H1 (cell line): ENCODE measurements around the gene PLG. TPM values are rescaled to one million over a fixed set of nuclear protein-coding genes. Genes with fewer than 3 reads are reported as not detected.
A peak's percentile ranks its signal among the peaks of the same experiment; 100 is the strongest.

Source experiments
- CTCF ChIA-PET: fragments of 300-600 bp; sonication (Branson Sonifier 250); formaldehyde crosslinking; loops from one replicate; lab custom pipeline; 2021; ENCODE audit not compliant: partially characterized antibody; lab: Charles Lee
- POLR2A ChIA-PET: fragments of 300-600 bp; sonication (Branson Sonifier 250); formaldehyde crosslinking; loops from one replicate; lab custom pipeline; 2021; ENCODE audit warnings: inconsistent platforms; ENCODE audit not compliant: partially characterized antibody; lab: Charles Lee
- DNase-seq, 2 experiments: peaks; one replicate each; pipeline versions ENCODE4 v3.0.0 to v3.0.0-alpha.2; 2010 to 2022; ENCODE audit warnings: low spot score in 2 of 2, low read depth in 1 of 2, mixed read lengths in 1 of 2
- FAIRE-seq: peaks from 2 replicates; lab custom pipeline; 2011; peaks lifted over from hg19 to GRCh38; lab: Jason Lieb, UNC
- H2AFZ ChIP-seq: 2 replicates; pipeline ENCODE4 v1.8.1; 2012; ENCODE audit warnings: low read length, inconsistent platforms
- H2AK5ac ChIP-seq: 2 replicates; pipeline ENCODE4 v1.6.1; 2013; ENCODE audit warnings: low read depth, low read length
- H2BK120ac ChIP-seq: replicated peaks from 2 replicates; pipeline ENCODE3; 2013; ENCODE audit warnings: low read depth, low read length, inconsistent platforms
- H2BK12ac ChIP-seq: 2 replicates; pipeline ENCODE4 v1.6.1; 2013; ENCODE audit warnings: low read depth, low read length
- H2BK15ac ChIP-seq: 2 replicates; pipeline ENCODE4 v1.6.1; 2013; ENCODE audit warnings: low read length
- H2BK20ac ChIP-seq: 2 replicates; pipeline ENCODE4 v1.6.1; 2013; ENCODE audit warnings: low read length
- H2BK5ac ChIP-seq: 2 replicates; pipeline ENCODE4 v1.6.1; 2013; ENCODE audit warnings: low read depth, low read length
- H3K14ac ChIP-seq: 2 replicates; pipeline ENCODE4 v1.6.1; 2013; ENCODE audit warnings: inconsistent platforms; ENCODE audit not compliant: insufficient read length
- H3K18ac ChIP-seq: 2 replicates; pipeline ENCODE4 v1.6.1; 2013; ENCODE audit warnings: low read length; ENCODE audit errors: extremely low read depth
- H3K23ac ChIP-seq: 2 replicates; pipeline ENCODE4 v1.6.1; 2013; ENCODE audit warnings: inconsistent platforms; ENCODE audit not compliant: insufficient read length
- H3K23me2 ChIP-seq: 2 replicates; pipeline ENCODE4 v1.6.1; 2013; ENCODE audit warnings: low read depth, low read length
- H3K27ac ChIP-seq: 2 replicates; pipeline ENCODE4 v1.6.1; 2011; ENCODE audit warnings: low read depth, low read length, inconsistent platforms
- H3K27me3 ChIP-seq, 4 experiments: replicated peaks in 1 of 4; 1 replicate in 1 of 4; 2 replicates in 3 of 4; pipeline versions ENCODE4 v1.6.1 to v1.8.1; 2011 to 2013; ENCODE audit warnings: low read length in 3 of 4, mild to moderate bottlenecking in 3 of 4, inconsistent platforms in 2 of 4, mixed read lengths in 2 of 4, moderate library complexity in 1 of 4; ENCODE audit not compliant: control insufficient read depth in 3 of 4, insufficient read depth in 3 of 4; ENCODE audit errors: extremely low read depth in 1 of 4
- H3K36me3 ChIP-seq, 4 experiments: 2 replicates each; pipeline versions ENCODE4 v1.6.1 to v1.8.1; 2011 to 2013; ENCODE audit warnings: mild to moderate bottlenecking in 4 of 4, low read length in 3 of 4, moderate library complexity in 2 of 4, control low read depth in 1 of 4, inconsistent platforms in 1 of 4; ENCODE audit not compliant: insufficient read depth in 4 of 4, control insufficient read depth in 2 of 4
- H3K4ac ChIP-seq: replicated peaks from 2 replicates; pipeline ENCODE3; 2013; ENCODE audit warnings: low read length, low read depth, mixed read lengths, inconsistent platforms; ENCODE audit not compliant: insufficient read length
- H3K4me1 ChIP-seq, 4 experiments: replicated peaks in 1 of 4; 1 replicate in 1 of 4; 2 replicates in 3 of 4; pipeline versions ENCODE4 v1.6.1 to v1.8.1; 2011 to 2013; ENCODE audit warnings: low read length in 3 of 4, inconsistent platforms in 2 of 4, mixed read lengths in 1 of 4; ENCODE audit not compliant: insufficient read depth in 4 of 4, control insufficient read depth in 3 of 4
- H3K4me2 ChIP-seq, 2 experiments: 2 replicates each; pipeline versions ENCODE4 v1.6.1 to v1.8.1; 2011 to 2013; ENCODE audit warnings: low read depth in 2 of 2, low read length in 2 of 2, control low read depth in 1 of 2, inconsistent platforms in 1 of 2, mild to moderate bottlenecking in 1 of 2; ENCODE audit not compliant: insufficient read depth in 1 of 2
- H3K4me3 ChIP-seq, 4 experiments: fragments of 200-600, 300-600 bp in 1 of 4; sonication (generic), shearing (Covaris generic), sonication (Bioruptor Twin) in 1 of 4; 2 replicates each; pipeline versions ENCODE4 v1.5.1 to v1.8.1; 2011 to 2016; ENCODE audit warnings: low read length in 4 of 4, low read depth in 3 of 4, control low read depth in 2 of 4, inconsistent platforms in 2 of 4, mild to moderate bottlenecking in 2 of 4, mixed read lengths in 1 of 4, moderate library complexity in 1 of 4; ENCODE audit not compliant: insufficient read depth in 2 of 4; ENCODE audit errors: extremely low read depth in 1 of 4
- H3K56ac ChIP-seq: replicated peaks from 2 replicates; pipeline ENCODE3; 2013; ENCODE audit warnings: low read depth, mild to moderate bottlenecking, mixed read lengths, low read length, inconsistent platforms; ENCODE audit not compliant: insufficient read length
- H3K79me1 ChIP-seq: 2 replicates; pipeline ENCODE4 v1.6.1; 2013; ENCODE audit warnings: low read depth, low read length, control low read depth
- H3K79me2 ChIP-seq, 2 experiments: 2 replicates each; pipeline versions ENCODE4 v1.6.1 to v1.8.1; 2012 to 2013; ENCODE audit warnings: low read length in 2 of 2, mild to moderate bottlenecking in 2 of 2, inconsistent platforms in 1 of 2; ENCODE audit not compliant: insufficient read depth in 2 of 2, control insufficient read depth in 1 of 2
- H3K9ac ChIP-seq, 4 experiments: replicated peaks in 1 of 4; 1 replicate in 1 of 4; 2 replicates in 3 of 4; pipeline versions ENCODE4 v1.6.1 to v1.8.1; 2011 to 2013; ENCODE audit warnings: low read depth in 3 of 4, low read length in 3 of 4, control low read depth in 2 of 4, mild to moderate bottlenecking in 2 of 4, moderate library complexity in 2 of 4, inconsistent platforms in 1 of 4; ENCODE audit errors: extremely low read depth in 1 of 4
- H3K9me3 ChIP-seq, 2 experiments: 2 replicates each; pipeline versions ENCODE4 v1.6.1 to v1.8.1; 2012 to 2013; ENCODE audit warnings: mild to moderate bottlenecking in 2 of 2, moderate library complexity in 2 of 2, control low read depth in 1 of 2, inconsistent platforms in 1 of 2, low read depth in 1 of 2, low read length in 1 of 2, mixed read lengths in 1 of 2; ENCODE audit not compliant: insufficient read depth in 2 of 2
- H4K20me1 ChIP-seq, 2 experiments: replicated peaks in 1 of 2; 2 replicates each; pipeline versions ENCODE3 to v1.8.1; 2011 to 2013; ENCODE audit warnings: inconsistent platforms in 2 of 2, low read length in 2 of 2, mild to moderate bottlenecking in 1 of 2; ENCODE audit not compliant: insufficient read depth in 2 of 2, control insufficient read depth in 1 of 2
- H4K5ac ChIP-seq: 2 replicates; pipeline ENCODE4 v1.6.1; 2013; ENCODE audit warnings: low read length, low read depth, mixed read lengths, inconsistent platforms; ENCODE audit not compliant: insufficient read length
- H4K8ac ChIP-seq: 2 replicates; pipeline ENCODE4 v1.8.0; 2013; ENCODE audit warnings: mild to moderate bottlenecking, moderate library complexity, low read length, inconsistent platforms; ENCODE audit not compliant: insufficient read depth; ENCODE audit errors: extremely low read depth
- H4K91ac ChIP-seq: replicated peaks from 2 replicates; pipeline ENCODE3; 2013; ENCODE audit warnings: low read length, mixed read lengths, inconsistent platforms; ENCODE audit not compliant: insufficient read length
- BCL11A ChIP-seq, 2 experiments: IDR thresholded peaks; one replicate each; pipeline ENCODE4 v1.6.1; 2011; ENCODE audit warnings: low read depth in 2 of 2, low read length in 2 of 2, mild to moderate bottlenecking in 2 of 2
- CEBPB ChIP-seq: IDR thresholded peaks from 2 replicates; pipeline ENCODE4 v1.6.1; 2012; ENCODE audit warnings: low read depth, low read length
- CHD2 ChIP-seq: IDR thresholded peaks from 2 replicates; pipeline ENCODE4 v1.6.1; 2012; ENCODE audit warnings: low read length, improper control_type of control experiment
- KDM5A ChIP-seq: fragments of 200-600 bp; IDR thresholded peaks from 2 replicates; pipeline ENCODE4 v1.7.1; 2012; ENCODE audit warnings: mild to moderate bottlenecking, low read length, inconsistent platforms, mixed read lengths
- POU5F1 ChIP-seq: IDR thresholded peaks from 2 replicates; pipeline ENCODE4 v1.6.1; 2011; ENCODE audit warnings: low read depth, mild to moderate bottlenecking, low read length, moderate library complexity
- RBBP5 ChIP-seq: IDR thresholded peaks from 2 replicates; pipeline ENCODE4 v1.7.1; 2012; ENCODE audit warnings: low read depth, mild to moderate bottlenecking, inconsistent platforms, low read length, moderate library complexity, borderline replicate concordance
- SP1 ChIP-seq: IDR thresholded peaks from 2 replicates; pipeline ENCODE4 v1.6.1; 2011; ENCODE audit warnings: low read depth, low read length
- WGBS, 2 experiments: shearing (Covaris generic) in 1 of 2; methylation state at CpG; one replicate each; pipeline versions ENCODE4 v1.1.6 to v1.1.7; 2013 to 2015; ENCODE audit warnings: low lambda C conversion rate in 2 of 2, mixed read lengths in 2 of 2, inconsistent platforms in 1 of 2, low coverage in 1 of 2, missing lambda C conversion rate in 1 of 2; ENCODE audit not compliant: insufficient replicate concordance in 2 of 2, insufficient coverage in 1 of 2, insufficient read length in 1 of 2; ENCODE audit errors: extremely low coverage in 1 of 2, missing lambda C conversion rate in 1 of 2; 5-methylcytosine and 5-hydroxymethylcytosine counted together
- polyA plus RNA-seq, 7 experiments: library from polyadenylated mRNA; depleted of rRNA in 3 of 7; stranded (reverse) in 5 of 7; unstranded in 2 of 7; fragments of >200 nt in 5 of 7; fragments of 200-250 nt in 2 of 7; gene quantifications; 1 replicate in 5 of 7; 2 replicates in 1 of 7; 4 replicates in 1 of 7; pipeline versions ENCODE4 v1.2.1 to v1.2.3, GENCODE V29; 2011 to 2013; ENCODE audit warnings: missing spikeins in 2 of 7, mixed read lengths in 2 of 7
- total RNA-seq: library from RNA; stranded (reverse); fragmentation: NEBNext Ultra II Directional; extraction: Animal tissue kit (Norgen Biotek cat#: 25700); gene quantifications from 2 replicates; pipeline ENCODE4 v1.2.1, GENCODE V29; 2021
- TF ChIP-seq, protein P1 (sequence below): IDR thresholded peaks from 2 replicates; pipeline ENCODE4 v1.6.1; 2011; ENCODE audit warnings: low read length, improper control_type of control experiment
- TF ChIP-seq, protein P2 (sequence below): IDR thresholded peaks from 2 replicates; pipeline ENCODE4 v1.6.1; 2012; ENCODE audit warnings: low read length, inconsistent platforms
- TF ChIP-seq, protein P3 (sequence below): IDR thresholded peaks from 2 replicates; pipeline ENCODE4 v1.6.1; 2011; ENCODE audit warnings: low read depth, mild to moderate bottlenecking, low read length; ENCODE audit not compliant: insufficient read depth

Gene PLG
- total and polyA plus RNA-seq, 2 of the 8 experiments (the other 6 are each of a cell fraction or from before 2014, with no cell fraction given) = not detected

DNA sequence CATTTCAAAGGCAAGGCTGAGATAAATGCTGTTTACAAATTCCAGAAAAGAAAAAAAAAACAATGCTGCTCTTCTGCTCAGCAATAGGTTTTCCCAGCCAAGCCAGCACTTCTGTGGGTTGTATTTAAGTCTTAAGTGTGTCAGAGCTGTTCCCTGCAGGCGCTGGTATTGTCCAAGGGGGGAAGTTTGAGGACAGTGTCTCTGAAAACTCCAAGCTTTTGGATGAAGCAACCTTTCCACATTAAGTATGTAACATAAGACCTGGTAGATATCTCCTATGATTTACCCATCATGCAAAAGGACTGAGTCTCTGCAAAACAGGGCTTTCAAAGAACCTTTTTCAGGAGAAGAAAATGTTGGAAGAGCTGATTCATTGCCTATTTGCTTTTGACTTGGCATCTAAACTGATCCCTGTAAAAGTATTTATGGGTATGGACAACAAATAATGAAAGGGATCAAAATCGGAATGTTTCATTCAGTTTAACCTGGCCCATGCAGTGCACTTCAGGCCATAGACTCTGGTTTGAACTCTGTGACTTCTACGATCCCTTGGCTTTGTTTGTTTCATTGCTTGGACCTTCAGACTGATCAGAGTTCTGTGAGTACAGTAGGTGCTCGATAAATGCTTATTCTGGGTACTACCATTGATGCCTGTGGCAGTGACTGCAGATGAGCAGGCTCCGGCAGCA, 16.1 kb upstream of the PLG start:
- H4K5ac ChIP-seq = no peak overlapping the region
- DNase-seq (no peak), FAIRE-seq (no peak)
- H3K9ac ChIP-seq = no peak overlapping the region
- no peaks in the 10 kb centered on the region for H3K79me2 ChIP-seq
- H2BK20ac ChIP-seq = no peak overlapping the region
- H3K4me2 ChIP-seq = no peak overlapping the region
- no peaks in the 10 kb centered on the region for H4K20me1 ChIP-seq
- H3K36me3 ChIP-seq = no peaks in the 10 kb centered on the region
- H3K4ac ChIP-seq = no peak overlapping the region
- no peak overlapping the region for H3K4me3 ChIP-seq
- no peak overlapping the region for H2AK5ac ChIP-seq
- H3K4me1 ChIP-seq = no peaks in the 10 kb centered on the region
- no peak overlapping the region for H3K18ac ChIP-seq
- H2AFZ ChIP-seq = no peak overlapping the region
- H2BK120ac ChIP-seq = no peak overlapping the region
- H3K23me2 ChIP-seq = no peaks in the 10 kb centered on the region
- H3K9me3 ChIP-seq = peaks cover 11 to 17% of the 10 kb centered on the region in 2 experiments; a peak in 3 of 4 replicates
- H3K14ac ChIP-seq = no peak overlapping the region
- POLR2A ChIA-PET = no interaction called here
- no peak overlapping the region for H3K27ac ChIP-seq
- no peak overlapping the region for H3K23ac ChIP-seq
- no peak overlapping the region for H4K8ac ChIP-seq
- 0 out of 2 replicates have a peak overlapping the region, but pooled peaks have one; percentile 39 for H2BK12ac ChIP-seq
- no peak overlapping the region for H2BK15ac ChIP-seq
- H2BK5ac ChIP-seq = no peak overlapping the region
- 89% methylated on average over 5 of the region's 5 CpGs; no CpG with 5 or more reads in 1 of the 2 experiments for WGBS, 2 experiments
- H3K56ac ChIP-seq = no peak overlapping the region
- no peaks in the 10 kb centered on the region for H3K27me3 ChIP-seq
- H3K79me1 ChIP-seq = no peaks in the 10 kb centered on the region
- H4K91ac ChIP-seq = no peak overlapping the region
- CTCF ChIA-PET = no interaction called here
- TF ChIP-seq, protein P1, sequence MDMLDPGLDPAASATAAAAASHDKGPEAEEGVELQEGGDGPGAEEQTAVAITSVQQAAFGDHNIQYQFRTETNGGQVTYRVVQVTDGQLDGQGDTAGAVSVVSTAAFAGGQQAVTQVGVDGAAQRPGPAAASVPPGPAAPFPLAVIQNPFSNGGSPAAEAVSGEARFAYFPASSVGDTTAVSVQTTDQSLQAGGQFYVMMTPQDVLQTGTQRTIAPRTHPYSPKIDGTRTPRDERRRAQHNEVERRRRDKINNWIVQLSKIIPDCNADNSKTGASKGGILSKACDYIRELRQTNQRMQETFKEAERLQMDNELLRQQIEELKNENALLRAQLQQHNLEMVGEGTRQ = no peak
- no peak for TF ChIP-seq CHD2
- no peak for TF ChIP-seq KDM5A
- TF ChIP-seq BCL11A (IDR thresholded peaks at IDR 0.05; ENCODE audit: low read depth in 2 of 2, low read length in 2 of 2) = no peak
- TF ChIP-seq RBBP5 = no peak
- TF ChIP-seq, protein P2, sequence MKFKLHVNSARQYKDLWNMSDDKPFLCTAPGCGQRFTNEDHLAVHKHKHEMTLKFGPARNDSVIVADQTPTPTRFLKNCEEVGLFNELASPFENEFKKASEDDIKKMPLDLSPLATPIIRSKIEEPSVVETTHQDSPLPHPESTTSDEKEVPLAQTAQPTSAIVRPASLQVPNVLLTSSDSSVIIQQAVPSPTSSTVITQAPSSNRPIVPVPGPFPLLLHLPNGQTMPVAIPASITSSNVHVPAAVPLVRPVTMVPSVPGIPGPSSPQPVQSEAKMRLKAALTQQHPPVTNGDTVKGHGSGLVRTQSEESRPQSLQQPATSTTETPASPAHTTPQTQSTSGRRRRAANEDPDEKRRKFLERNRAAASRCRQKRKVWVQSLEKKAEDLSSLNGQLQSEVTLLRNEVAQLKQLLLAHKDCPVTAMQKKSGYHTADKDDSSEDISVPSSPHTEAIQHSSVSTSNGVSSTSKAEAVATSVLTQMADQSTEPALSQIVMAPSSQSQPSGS = no peak
- TF ChIP-seq POU5F1 = no peak
- TF ChIP-seq, protein P3, sequence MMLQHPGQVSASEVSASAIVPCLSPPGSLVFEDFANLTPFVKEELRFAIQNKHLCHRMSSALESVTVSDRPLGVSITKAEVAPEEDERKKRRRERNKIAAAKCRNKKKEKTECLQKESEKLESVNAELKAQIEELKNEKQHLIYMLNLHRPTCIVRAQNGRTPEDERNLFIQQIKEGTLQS = no peak
- no peak for TF ChIP-seq CEBPB
- no peak for TF ChIP-seq SP1
